ENCODE measurements around the gene FNDC3B.

FNDC3B gene

DNA sequence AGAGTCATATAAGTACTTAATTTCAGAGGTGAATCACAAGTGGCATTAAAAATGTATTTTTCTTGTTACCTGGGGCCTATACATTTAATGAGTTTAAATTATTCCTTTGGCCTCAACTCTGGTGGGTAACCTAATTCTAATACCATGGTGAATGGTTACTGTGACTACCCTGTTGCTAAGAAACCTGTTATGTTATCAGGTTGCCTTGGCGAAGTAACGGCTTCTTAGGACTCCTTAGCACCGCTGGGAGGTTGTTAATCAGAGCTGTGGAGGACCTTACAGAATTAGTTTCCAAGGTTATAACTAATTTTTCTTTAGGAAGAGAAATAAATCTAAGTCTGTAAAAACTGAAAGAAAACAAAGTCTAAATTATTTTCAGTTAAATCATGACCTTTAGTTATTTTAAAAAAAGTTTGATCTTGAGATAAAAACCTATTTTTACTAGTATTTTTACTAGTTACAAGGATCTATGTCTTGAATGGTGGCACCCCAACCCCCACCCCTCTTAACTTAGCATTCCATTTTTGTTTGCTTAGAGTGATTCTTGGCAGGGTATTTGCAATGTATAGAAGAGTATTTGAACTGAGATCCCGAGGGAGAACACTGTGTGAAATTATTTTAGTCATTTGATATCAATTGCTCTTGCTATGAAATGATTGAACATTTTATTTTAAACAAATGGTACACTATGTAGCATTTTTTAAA is 155.5 kb downstream of the FNDC3B start:
- TF ChIP-seq, protein P1, sequence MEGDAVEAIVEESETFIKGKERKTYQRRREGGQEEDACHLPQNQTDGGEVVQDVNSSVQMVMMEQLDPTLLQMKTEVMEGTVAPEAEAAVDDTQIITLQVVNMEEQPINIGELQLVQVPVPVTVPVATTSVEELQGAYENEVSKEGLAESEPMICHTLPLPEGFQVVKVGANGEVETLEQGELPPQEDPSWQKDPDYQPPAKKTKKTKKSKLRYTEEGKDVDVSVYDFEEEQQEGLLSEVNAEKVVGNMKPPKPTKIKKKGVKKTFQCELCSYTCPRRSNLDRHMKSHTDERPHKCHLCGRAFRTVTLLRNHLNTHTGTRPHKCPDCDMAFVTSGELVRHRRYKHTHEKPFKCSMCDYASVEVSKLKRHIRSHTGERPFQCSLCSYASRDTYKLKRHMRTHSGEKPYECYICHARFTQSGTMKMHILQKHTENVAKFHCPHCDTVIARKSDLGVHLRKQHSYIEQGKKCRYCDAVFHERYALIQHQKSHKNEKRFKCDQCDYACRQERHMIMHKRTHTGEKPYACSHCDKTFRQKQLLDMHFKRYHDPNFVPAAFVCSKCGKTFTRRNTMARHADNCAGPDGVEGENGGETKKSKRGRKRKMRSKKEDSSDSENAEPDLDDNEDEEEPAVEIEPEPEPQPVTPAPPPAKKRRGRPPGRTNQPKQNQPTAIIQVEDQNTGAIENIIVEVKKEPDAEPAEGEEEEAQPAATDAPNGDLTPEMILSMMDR (IDR thresholded peaks at IDR 0.05) = no peak
- no peak for TF ChIP-seq ZFX (IDR thresholded peaks at IDR 0.05; ENCODE audit: borderline replicate concordance)
- H3K27ac ChIP-seq = no peak overlapping the region

DNA sequence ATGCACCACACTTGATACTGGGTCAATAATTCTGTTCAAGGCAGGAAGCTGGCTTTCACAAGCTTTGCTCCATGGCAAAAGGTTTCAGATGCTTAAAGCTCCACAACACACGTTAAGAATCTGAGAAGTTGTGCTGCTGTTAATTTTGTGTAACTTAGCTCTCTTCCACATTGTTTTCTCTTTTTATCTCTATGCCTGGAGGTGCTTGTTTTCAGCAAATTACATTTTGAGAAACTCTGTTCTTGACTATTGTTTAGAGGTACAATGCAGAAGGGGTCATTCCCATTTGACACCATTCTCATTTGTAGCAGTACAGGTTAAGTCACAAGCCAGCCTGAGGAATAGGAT is 156.0 kb downstream of the FNDC3B start:
- TF ChIP-seq, protein P1 (IDR thresholded peaks at IDR 0.05) = no peak
- TF ChIP-seq ZFX (IDR thresholded peaks at IDR 0.05; ENCODE audit: borderline replicate concordance) = no peak
- H3K27ac ChIP-seq = no peak overlapping the region

- TF ChIP-seq, protein P1 (IDR thresholded peaks at IDR 0.05) = no peak
- no peak for TF ChIP-seq ZFX (IDR thresholded peaks at IDR 0.05; ENCODE audit: borderline replicate concordance)
These were observed 158.0 kb downstream of the FNDC3B start for GRCh38 chr3:172197344-172197743.

GRCh38 chr3:172198428-172198827 is 159.1 kb downstream of the FNDC3B start:
- no peak overlapping the region for H3K27ac ChIP-seq
- TF ChIP-seq, protein P1 (IDR thresholded peaks at IDR 0.05) = no peak
- no peak for TF ChIP-seq ZFX (IDR thresholded peaks at IDR 0.05; ENCODE audit: borderline replicate concordance)

More at GRCh38 chr3:172197344-172197743, 158.0 kb downstream of the FNDC3B start:
- no peak overlapping the region for H3K27ac ChIP-seq

GRCh38 chr3:172199850-172200369 is 160.5 kb downstream of the FNDC3B start:
- TF ChIP-seq ZFX (IDR thresholded peaks at IDR 0.05; ENCODE audit: borderline replicate concordance) = no peak
- no peak overlapping the region for H3K27ac ChIP-seq

GRCh38 chr3:172201136-172201869 is 161.9 kb downstream of the FNDC3B start:
- no peak overlapping the region for H3K27ac ChIP-seq
- TF ChIP-seq, protein P1 (IDR thresholded peaks at IDR 0.05) = no peak
- no peak for TF ChIP-seq ZFX (IDR thresholded peaks at IDR 0.05; ENCODE audit: borderline replicate concordance)

DNA sequence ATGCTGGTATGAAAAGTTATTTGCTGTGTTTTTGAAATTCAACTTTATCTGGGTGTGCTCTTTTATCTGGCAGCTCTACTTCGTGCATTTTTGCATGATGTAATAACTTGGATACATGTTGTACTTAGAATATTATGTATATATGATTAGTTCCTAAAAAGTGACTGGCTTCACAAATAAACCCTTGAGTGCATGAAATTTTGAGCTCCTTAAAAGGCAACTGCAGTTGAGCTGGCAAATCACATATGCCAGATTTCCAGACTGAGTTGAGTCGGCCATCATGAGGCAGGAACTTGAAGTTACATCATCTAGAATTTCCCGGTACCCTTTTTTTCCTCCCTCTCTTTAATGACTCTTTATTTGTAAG is 162.5 kb downstream of the FNDC3B start:
- no peak overlapping the region for H3K27ac ChIP-seq
- no peak for TF ChIP-seq ZFX (IDR thresholded peaks at IDR 0.05; ENCODE audit: borderline replicate concordance)
- TF ChIP-seq, protein P1 (IDR thresholded peaks at IDR 0.05) = no peak
